Osteoblast (primary cell): ENCODE measurements around the gene PIP4K2B. TPM values are rescaled to one million over a fixed set of nuclear protein-coding genes. Genes with fewer than 3 reads are reported as not detected.

ENCODE experiments used
- DNase-seq: peaks from one replicate; pipeline ENCODE4 v3.0.0; 2011; ENCODE audit warnings: low spot score, mixed read lengths; ENCODE audit not compliant: insufficient read length; ENCODE audit errors: missing footprints
- H2AFZ ChIP-seq: 2 replicates; pipeline ENCODE4 v1.6.0; 2011; ENCODE audit warnings: mild to moderate bottlenecking, low read length
- H3K27ac ChIP-seq: 2 replicates; pipeline ENCODE4 v1.5.1; 2011; ENCODE audit warnings: mild to moderate bottlenecking, low read depth, low read length, moderate library complexity
- H3K27me3 ChIP-seq: 2 replicates; pipeline ENCODE4 v1.6.0; 2012; ENCODE audit warnings: mild to moderate bottlenecking, control low read depth, inconsistent platforms, low read length, moderate library complexity; ENCODE audit not compliant: insufficient read depth
- H3K36me3 ChIP-seq: 2 replicates; pipeline ENCODE4 v1.5.1; 2011; ENCODE audit warnings: mild to moderate bottlenecking, low read length, control low read depth, moderate library complexity; ENCODE audit not compliant: insufficient read depth
- H3K4me1 ChIP-seq: 2 replicates; pipeline ENCODE4 v1.5.1; 2011; ENCODE audit warnings: mild to moderate bottlenecking, low read length, control low read depth, moderate library complexity; ENCODE audit not compliant: insufficient read depth
- H3K4me2 ChIP-seq: 2 replicates; pipeline ENCODE4 v1.6.0; 2011; ENCODE audit warnings: mild to moderate bottlenecking, low read length; ENCODE audit not compliant: insufficient read depth
- H3K4me3 ChIP-seq: fragments of 200-600 bp; sonication (generic); 3 replicates; pipeline ENCODE4 v1.5.1; 2012; ENCODE audit warnings: mild to moderate bottlenecking, low read length, inconsistent platforms; ENCODE audit not compliant: insufficient read depth
- H3K79me2 ChIP-seq: 2 replicates; pipeline ENCODE4 v1.6.0; 2012; ENCODE audit warnings: mild to moderate bottlenecking, low read length, control low read depth, inconsistent platforms; ENCODE audit not compliant: insufficient read depth
- H3K9me3 ChIP-seq: 2 replicates; pipeline ENCODE4 v1.5.1; 2011; ENCODE audit warnings: low read depth, low read length, control low read depth
- H4K20me1 ChIP-seq: 2 replicates; pipeline ENCODE4 v1.6.0; 2012; ENCODE audit warnings: mild to moderate bottlenecking, low read length, control low read depth; ENCODE audit not compliant: insufficient read depth
- CTCF ChIP-seq: IDR thresholded peaks from 2 replicates; pipeline ENCODE4 v1.5.1; 2011; ENCODE audit warnings: mild to moderate bottlenecking, low read depth, low read length, moderate library complexity; ENCODE audit errors: extremely low read depth
- total RNA-seq: library from RNA; depleted of rRNA; stranded (reverse); fragments of >200 nt; gene quantifications from 2 replicates; pipeline ENCODE4 v1.2.3, GENCODE V29; 2012

PIP4K2B gene
- total RNA-seq: 48.1 and 65.4 TPM in 2 replicates

GRCh38 chr17:38799501-38800236 lies at the start of gene PIP4K2B:
Gene PIP4K2B, minus strand, starts transcription at chr17:38799556. Its CDS starts 132 bp downstream, at chr17:38799424.
- Histone ChIP-seq H3K4me1 (peaks cover 20% of the 10 kb centered on the region), H3K9me3 (no peaks in the 10 kb centered on the region), H3K4me2 (peak within 1 kb of the TSS; percentile 93), H3K27me3 (no peaks in the 10 kb centered on the region), H4K20me1 (peaks cover 35% of the 10 kb centered on the region), H2AFZ (peak within 1 kb of the TSS; percentile 78), H3K36me3 (peaks cover 35% of the 10 kb centered on the region), H3K4me3 (peak within 1 kb of the TSS; percentile 90), H3K79me2 (peaks cover 46% of the 10 kb centered on the region), H3K27ac (peak within 1 kb of the TSS; percentile 93)
- peak; percentile 99 for DNase-seq
- no peak for TF ChIP-seq CTCF

GRCh38 chr17:38848557-38848891 lies 49.2 kb upstream of the PIP4K2B start:
- no peak overlapping the region for H2AFZ ChIP-seq
- no peaks in the 10 kb centered on the region for H3K9me3 ChIP-seq
- peaks cover 56% of the 10 kb centered on the region for H3K36me3 ChIP-seq
- no peak overlapping the region for H3K4me3 ChIP-seq
- no peak overlapping the region for H3K27ac ChIP-seq
- H3K79me2 ChIP-seq: peaks cover 33% of the 10 kb centered on the region
- H3K4me1 ChIP-seq: peaks cover 17% of the 10 kb centered on the region
- TF ChIP-seq CTCF: no peak
- no peak overlapping the region for H3K4me2 ChIP-seq
- H4K20me1 ChIP-seq: peaks cover 55% of the 10 kb centered on the region
- no peak for DNase-seq
- no peaks in the 10 kb centered on the region for H3K27me3 ChIP-seq

- no peaks in the 10 kb centered on the region for H3K27me3 ChIP-seq
- no peaks in the 10 kb centered on the region for H3K79me2 ChIP-seq
- peaks cover 14% of the 10 kb centered on the region for H4K20me1 ChIP-seq
- H3K4me3 ChIP-seq: no peak overlapping the region
- no peak overlapping the region for H3K27ac ChIP-seq
- TF ChIP-seq CTCF: no peak
- H3K4me1 ChIP-seq: no peaks in the 10 kb centered on the region
- no peak overlapping the region for H3K4me2 ChIP-seq
- no peak overlapping the region for H2AFZ ChIP-seq
- peaks cover 21% of the 10 kb centered on the region for H3K36me3 ChIP-seq
- no peaks in the 10 kb centered on the region for H3K9me3 ChIP-seq
- DNase-seq: no peak
Measured at GRCh38 chr17:38844261-38844757, 45.0 kb upstream of the PIP4K2B start.

DNA sequence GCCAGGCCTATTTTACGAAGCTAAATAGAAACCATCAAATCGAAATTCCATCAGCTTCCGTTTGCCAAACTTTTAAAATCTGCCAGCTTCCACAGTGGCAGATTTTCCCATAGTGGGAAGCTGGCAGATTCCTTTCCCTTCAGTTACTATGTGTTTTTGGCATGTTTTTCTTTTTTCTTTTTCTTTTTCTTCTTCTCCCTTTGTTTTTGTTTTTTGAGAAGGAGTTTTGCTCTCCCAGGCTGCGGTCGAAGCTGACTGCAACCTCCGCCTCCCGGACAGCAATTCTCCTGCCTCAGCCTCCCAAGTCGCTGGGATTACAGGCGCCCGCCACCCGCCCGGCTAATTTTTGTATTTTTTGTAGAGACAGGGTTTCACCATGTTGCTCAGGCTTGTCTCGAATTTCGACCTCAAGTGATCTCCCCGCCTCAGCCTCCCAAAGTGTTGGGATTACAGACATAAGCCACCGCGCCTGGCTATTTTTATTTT lies 26.4 kb upstream of the PIP4K2B start:
- peak overlapping the region; percentile 98 for H3K4me2 ChIP-seq
- H3K4me1 ChIP-seq: peaks cover 15% of the 10 kb centered on the region
- H4K20me1 ChIP-seq: no peaks in the 10 kb centered on the region
- H3K9me3 ChIP-seq: no peaks in the 10 kb centered on the region
- peaks cover 40% of the 10 kb centered on the region for H3K79me2 ChIP-seq
- peaks cover 2% of the 10 kb centered on the region for H3K36me3 ChIP-seq
- DNase-seq: no peak
- H3K27ac ChIP-seq: peak overlapping the region; percentile 100
- H3K4me3 ChIP-seq: peak overlapping the region; percentile 100
- no peaks in the 10 kb centered on the region for H3K27me3 ChIP-seq
- no peak for TF ChIP-seq CTCF
- H2AFZ ChIP-seq: peak overlapping the region; percentile 95
